Measurements from ENCODE around the gene CCDC85A.

Gene CCDC85A

GRCh38 chr2:56314796-56315195, 131.0 kb downstream of the CCDC85A start:
- no peak for DNase-seq

GRCh38 chr2:56315376-56315775, 131.6 kb downstream of the CCDC85A start:
- no peak for DNase-seq

- DNase-seq = no peak
These were observed 132.2 kb downstream of the CCDC85A start for GRCh38 chr2:56316011-56316410.

GRCh38 chr2:56318147-56318546, 134.4 kb downstream of the CCDC85A start:
- no peak for DNase-seq

- DNase-seq = no peak
These were observed 142.0 kb downstream of the CCDC85A start for GRCh38 chr2:56325661-56326345.

GRCh38 chr2:56326346-56326741, 142.6 kb downstream of the CCDC85A start:
- DNase-seq = no peak

GRCh38 chr2:56331810-56332209, 148.0 kb downstream of the CCDC85A start:
- DNase-seq = no peak

- no peak for DNase-seq
These were observed 150.2 kb downstream of the CCDC85A start for GRCh38 chr2:56333812-56334485.

- DNase-seq = no peak
These were observed 150.8 kb downstream of the CCDC85A start for GRCh38 chr2:56334622-56335021.

GRCh38 chr2:56335101-56335500, 151.3 kb downstream of the CCDC85A start:
- no peak for DNase-seq

GRCh38 chr2:56337342-56337741, 153.6 kb downstream of the CCDC85A start:
- no peak for DNase-seq

GRCh38 chr2:56338232-56338631, 154.4 kb downstream of the CCDC85A start:
- DNase-seq = no peak

GRCh38 chr2:56344771-56345170, 161.0 kb downstream of the CCDC85A start:
- DNase-seq = no peak

- DNase-seq = no peak
These were observed 164.1 kb downstream of the CCDC85A start for GRCh38 chr2:56347881-56348280.

GRCh38 chr2:56348392-56349210, 164.8 kb downstream of the CCDC85A start:
- no peak for DNase-seq

- DNase-seq = no peak
These were observed 174.0 kb downstream of the CCDC85A start for GRCh38 chr2:56357655-56358295.

GRCh38 chr2:56361844-56362243, 178.1 kb downstream of the CCDC85A start:
- no peak for DNase-seq

GRCh38 chr2:56364902-56365301, 181.1 kb downstream of the CCDC85A start:
- DNase-seq = no peak

- no peak for DNase-seq
These were observed 185.5 kb downstream of the CCDC85A start for GRCh38 chr2:56369316-56369715.

- DNase-seq = no peak
These were observed 188.4 kb downstream of the CCDC85A start for GRCh38 chr2:56372071-56372656.

GRCh38 chr2:56375251-56375650, 191.5 kb downstream of the CCDC85A start:
- no peak for DNase-seq

- DNase-seq = no peak
These were observed 193.2 kb downstream of the CCDC85A start for GRCh38 chr2:56376699-56377665.
